GM12878 (cell line): Measurements from ENCODE around the gene ANGEL1. TPM values are rescaled to one million over a fixed set of nuclear protein-coding genes. Genes with fewer than 3 reads are reported as not detected.

Experiments used
- CBX5 ChIP-seq: sonication (generic); IDR thresholded peaks from 2 replicates; pipeline ENCODE4 v1.6.1; 2016; ENCODE audit warnings: low read depth, moderate library complexity, mild to moderate bottlenecking, inconsistent platforms
- E2F8 ChIP-seq: fragments of 450-650 bp; IDR thresholded peaks from 2 replicates; pipeline ENCODE4 v1.6.1; 2018; ENCODE audit warnings: mild to moderate bottlenecking, low read depth, moderate library complexity; ENCODE audit not compliant: partially characterized antibody
- GABPA ChIP-seq: IDR thresholded peaks from 2 replicates; pipeline ENCODE4 v1.6.1; 2014; ENCODE audit warnings: antibody characterized with exemption, low read depth, mild to moderate bottlenecking, inconsistent platforms
- IRF5 ChIP-seq: fragments of 450-650 bp; IDR thresholded peaks from 2 replicates; pipeline ENCODE4 v1.6.1; 2017; ENCODE audit warnings: borderline replicate concordance
- RAD51 ChIP-seq: fragments of 450-650 bp; IDR thresholded peaks from 2 replicates; pipeline ENCODE4 v1.6.1; 2016; ENCODE audit warnings: moderate library complexity, mild to moderate bottlenecking, inconsistent platforms
- USF1 ChIP-seq: IDR thresholded peaks from 2 replicates; pipeline ENCODE4 v1.6.1; 2011; ENCODE audit warnings: borderline replicate concordance, low read depth, mild to moderate bottlenecking, moderate library complexity, mixed read lengths, low read length; ENCODE audit not compliant: insufficient read depth; ENCODE audit errors: extremely low read length
- ZBTB4 ChIP-seq: fragments of 450-650 bp; formaldehyde crosslinking; IDR thresholded peaks from 2 replicates; pipeline ENCODE4 v1.4.0; 2022; ENCODE audit warnings: mild to moderate bottlenecking, moderate library complexity
- ZNF217 ChIP-seq: fragments of 450-650 bp; IDR thresholded peaks from 2 replicates; pipeline ENCODE4 v1.6.1; 2017; ENCODE audit warnings: antibody characterized with exemption, mild to moderate bottlenecking
- polyA plus RNA-seq, 11 experiments: library from polyadenylated mRNA; depleted of rRNA in 4 of 11; unstranded in 6 of 11; stranded (reverse) in 5 of 11; fragments of >200 nt; fragmentation: Nextera tagmentation in 4 of 11; fragmentation: Illumina TruSeq in 1 of 11; extraction: Ambion mirVana in 4 of 11; extraction: Trizol in 1 of 11; gene quantifications; 1 replicate in 1 of 11; 2 replicates in 10 of 11; pipeline versions ENCODE4 v1.2.1 to v1.2.3, GENCODE V29; 2011 to 2016; ENCODE audit warnings: inconsistent platforms in 2 of 11, missing spikeins in 2 of 11, low read depth in 1 of 11
- total RNA-seq, 4 experiments: library from RNA; depleted of rRNA in 3 of 4; stranded (reverse); fragments of >200 nt in 3 of 4; fragmentation: Illumina TruSeq in 1 of 4; extraction: Trizol in 1 of 4; gene quantifications; 2 replicates each; pipeline versions ENCODE4 v1.2.1 to v1.2.3, GENCODE V29; 2013 to 2021

ANGEL1 gene
- total and polyA plus RNA-seq, 10 of the 15 experiments (the other 5 are each of a cell fraction or from before 2014, with no cell fraction given): 1.7 to 29.7 (median 12.3) TPM

- TF ChIP-seq E2F8 (no peak), CBX5 (no peak), USF1 (no peak), ZBTB4 (no peak), IRF5 (no peak), RAD51 (no peak), ZNF217 (no peak), GABPA (no peak)
Measured at GRCh38 chr14:76836029-76836630, 23.4 kb upstream of the ANGEL1 start (continued).
